T-helper 22 cell (primary cell): ENCODE data around the gene TMPRSS2.

Source experiments
- DNase-seq: peaks from one replicate; pipeline ENCODE4 v3.0.0-alpha.2; 2020; ENCODE audit warnings: low read depth

TMPRSS2 gene

GRCh38 chr21:41447356-41447755 lies 60.6 kb downstream of the TMPRSS2 start:
- no peak for DNase-seq

- DNase-seq: no peak
These were observed 61.4 kb downstream of the TMPRSS2 start for GRCh38 chr21:41446586-41446985.

GRCh38 chr21:41445465-41445862 lies 62.5 kb downstream of the TMPRSS2 start:
- no peak for DNase-seq

- no peak for DNase-seq
These were observed 63.1 kb downstream of the TMPRSS2 start for GRCh38 chr21:41444703-41445464.

- no peak for DNase-seq
These were observed 64.4 kb downstream of the TMPRSS2 start for GRCh38 chr21:41443562-41443961.

- DNase-seq: no peak
These were observed 65.3 kb downstream of the TMPRSS2 start for GRCh38 chr21:41442481-41443186.

- DNase-seq: no peak
These were observed 66.4 kb downstream of the TMPRSS2 start for GRCh38 chr21:41441546-41441945.

GRCh38 chr21:41439248-41439647 lies 68.7 kb downstream of the TMPRSS2 start:
- DNase-seq: no peak

GRCh38 chr21:41438425-41439113 lies 69.4 kb downstream of the TMPRSS2 start:
- DNase-seq: no peak

- DNase-seq: no peak
These were observed 70.2 kb downstream of the TMPRSS2 start for GRCh38 chr21:41437729-41438128.

- no peak for DNase-seq
These were observed 72.3 kb downstream of the TMPRSS2 start for GRCh38 chr21:41435706-41436105.

- no peak for DNase-seq
These were observed 74.4 kb downstream of the TMPRSS2 start for GRCh38 chr21:41433566-41433965.

- DNase-seq: no peak
These were observed 75.1 kb downstream of the TMPRSS2 start for GRCh38 chr21:41432562-41433460.

- DNase-seq: no peak
These were observed 76.0 kb downstream of the TMPRSS2 start for GRCh38 chr21:41431788-41432548.

GRCh38 chr21:41429925-41430491 lies 78.0 kb downstream of the TMPRSS2 start:
- DNase-seq: no peak

GRCh38 chr21:41429305-41429704 lies 78.7 kb downstream of the TMPRSS2 start:
- no peak for DNase-seq

GRCh38 chr21:41428847-41429246 lies 79.1 kb downstream of the TMPRSS2 start:
- DNase-seq: no peak

GRCh38 chr21:41428311-41428710 lies 79.6 kb downstream of the TMPRSS2 start:
- no peak for DNase-seq

- no peak for DNase-seq
These were observed 80.4 kb downstream of the TMPRSS2 start for GRCh38 chr21:41427556-41427955.

- DNase-seq: no peak
These were observed 81.1 kb downstream of the TMPRSS2 start for GRCh38 chr21:41426676-41427404.
